H1 (cell line): ENCODE data around the gene RPS6KL1. TPM values are rescaled to one million over a fixed set of nuclear protein-coding genes. Genes with fewer than 3 reads are reported as not detected.

Experiments
- RNF2 ChIP-seq: fragments of 200-900, 300-1000 bp; sonication (generic); IDR thresholded peaks from 2 replicates; pipeline ENCODE4 v1.7.1; 2016; ENCODE audit warnings: borderline replicate concordance, low read depth, mild to moderate bottlenecking, antibody characterized with exemption, low read length; ENCODE audit not compliant: poor library complexity, severe bottlenecking; ENCODE audit errors: missing control alignments
- SRF ChIP-seq: IDR thresholded peaks from 2 replicates; pipeline ENCODE4 v1.6.1; 2011; ENCODE audit warnings: mild to moderate bottlenecking, low read depth, low read length, moderate library complexity
- polyA plus RNA-seq, 7 experiments: library from polyadenylated mRNA; depleted of rRNA in 3 of 7; stranded (reverse) in 5 of 7; unstranded in 2 of 7; fragments of >200 nt in 5 of 7; fragments of 200-250 nt in 2 of 7; gene quantifications; 1 replicate in 5 of 7; 2 replicates in 1 of 7; 4 replicates in 1 of 7; pipeline versions ENCODE4 v1.2.1 to v1.2.3, GENCODE V29; 2011 to 2013; ENCODE audit warnings: missing spikeins in 2 of 7, mixed read lengths in 2 of 7
- total RNA-seq: library from RNA; stranded (reverse); fragmentation: NEBNext Ultra II Directional; extraction: Animal tissue kit (Norgen Biotek cat#: 25700); gene quantifications from 2 replicates; pipeline ENCODE4 v1.2.1, GENCODE V29; 2021
- TF ChIP-seq, protein P1 (sequence below): IDR thresholded peaks from 2 replicates; pipeline ENCODE4 v1.6.1; 2012; ENCODE audit warnings: inconsistent platforms

RPS6KL1 gene
- total and polyA plus RNA-seq, 2 of the 8 experiments (the other 6 are each of a cell fraction or from before 2014, with no cell fraction given): 9.8 to 13.8 TPM

DNA sequence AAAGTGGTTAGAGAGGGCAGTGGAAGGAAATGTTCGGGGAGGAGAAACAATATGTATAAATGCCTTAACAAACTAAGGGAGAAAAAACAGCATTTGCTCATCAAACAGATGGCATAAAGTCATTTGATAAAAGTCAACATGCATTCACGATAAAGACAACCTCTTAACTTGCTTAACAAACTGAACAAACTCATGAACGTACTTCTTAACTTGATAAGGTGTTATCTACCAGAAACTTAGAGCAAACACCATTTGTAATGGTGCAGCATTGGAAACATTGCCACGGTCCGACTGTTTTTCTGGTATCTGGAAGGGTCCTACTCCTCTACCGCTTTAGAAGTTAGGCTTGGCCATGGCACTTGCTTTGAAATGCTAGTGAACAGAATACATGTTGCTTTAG lies 4.2 kb upstream of the RPS6KL1 start (continued):
- TF ChIP-seq, protein P1, sequence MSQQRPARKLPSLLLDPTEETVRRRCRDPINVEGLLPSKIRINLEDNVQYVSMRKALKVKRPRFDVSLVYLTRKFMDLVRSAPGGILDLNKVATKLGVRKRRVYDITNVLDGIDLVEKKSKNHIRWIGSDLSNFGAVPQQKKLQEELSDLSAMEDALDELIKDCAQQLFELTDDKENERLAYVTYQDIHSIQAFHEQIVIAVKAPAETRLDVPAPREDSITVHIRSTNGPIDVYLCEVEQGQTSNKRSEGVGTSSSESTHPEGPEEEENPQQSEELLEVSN: no peak
- TF ChIP-seq SRF: no peak
- TF ChIP-seq RNF2: no peak
